HG03064 (cell line): ENCODE data around the gene APBB2.

Source experiments
- ATAC-seq: cut with Tn5 transposase; IDR thresholded peaks from one replicate; pipeline ENCODE4 v1.9.1; 2021; ENCODE audit warnings: low read depth; ENCODE audit not compliant: unreplicated experiment

The APBB2 gene

GRCh38 chr4:41216294-41217019 lies 2.1 kb upstream of the APBB2 start:
- no peak for ATAC-seq

- ATAC-seq: no peak
Measured at GRCh38 chr4:41215969-41216293, 1.6 kb upstream of the APBB2 start.

GRCh38 chr4:41215155-41215554 lies 813 bp upstream of the APBB2 start:
- ATAC-seq: no peak

GRCh38 chr4:41214825-41215146 lies 444 bp upstream of the APBB2 start:
- no peak for ATAC-seq

- ATAC-seq: no peak
Measured at GRCh38 chr4:41213625-41214135, 662 bp downstream of the APBB2 start.

GRCh38 chr4:41212616-41213203 lies 1.6 kb downstream of the APBB2 start:
- no peak for ATAC-seq

- ATAC-seq: no peak
Measured at GRCh38 chr4:41211951-41212615, 2.3 kb downstream of the APBB2 start.

- ATAC-seq: no peak
Measured at GRCh38 chr4:41209901-41210300, 4.4 kb downstream of the APBB2 start.

GRCh38 chr4:41209187-41209586 lies 5.2 kb downstream of the APBB2 start:
- ATAC-seq: no peak

GRCh38 chr4:41207291-41207831 lies 7.0 kb downstream of the APBB2 start:
- ATAC-seq: no peak

- ATAC-seq: no peak
Measured at GRCh38 chr4:41205854-41206460, 8.4 kb downstream of the APBB2 start.

GRCh38 chr4:41205130-41205529 lies 9.2 kb downstream of the APBB2 start:
- no peak for ATAC-seq

- ATAC-seq: no peak
Measured at GRCh38 chr4:41204400-41204978, 9.9 kb downstream of the APBB2 start.

GRCh38 chr4:41203841-41204240 lies 10.5 kb downstream of the APBB2 start:
- no peak for ATAC-seq

- ATAC-seq: no peak
Measured at GRCh38 chr4:41202820-41203568, 11.3 kb downstream of the APBB2 start.

- no peak for ATAC-seq
Measured at GRCh38 chr4:41202356-41202755, 12.0 kb downstream of the APBB2 start.

- ATAC-seq: no peak
Measured at GRCh38 chr4:41200486-41201017, 13.8 kb downstream of the APBB2 start.

- ATAC-seq: no peak
Measured at GRCh38 chr4:41199788-41200187, 14.6 kb downstream of the APBB2 start.

- no peak for ATAC-seq
Measured at GRCh38 chr4:41197996-41198395, 16.3 kb downstream of the APBB2 start.

GRCh38 chr4:41197495-41197894 lies 16.8 kb downstream of the APBB2 start:
- ATAC-seq: no peak
